ENCODE measurements around the gene PPP4R3A. TPM values are rescaled to one million over a fixed set of nuclear protein-coding genes. Genes with fewer than 3 reads are reported as not detected.

Gene PPP4R3A
- total RNA-seq, 1 experiment from 2014 or later = 124 TPM

DNA sequence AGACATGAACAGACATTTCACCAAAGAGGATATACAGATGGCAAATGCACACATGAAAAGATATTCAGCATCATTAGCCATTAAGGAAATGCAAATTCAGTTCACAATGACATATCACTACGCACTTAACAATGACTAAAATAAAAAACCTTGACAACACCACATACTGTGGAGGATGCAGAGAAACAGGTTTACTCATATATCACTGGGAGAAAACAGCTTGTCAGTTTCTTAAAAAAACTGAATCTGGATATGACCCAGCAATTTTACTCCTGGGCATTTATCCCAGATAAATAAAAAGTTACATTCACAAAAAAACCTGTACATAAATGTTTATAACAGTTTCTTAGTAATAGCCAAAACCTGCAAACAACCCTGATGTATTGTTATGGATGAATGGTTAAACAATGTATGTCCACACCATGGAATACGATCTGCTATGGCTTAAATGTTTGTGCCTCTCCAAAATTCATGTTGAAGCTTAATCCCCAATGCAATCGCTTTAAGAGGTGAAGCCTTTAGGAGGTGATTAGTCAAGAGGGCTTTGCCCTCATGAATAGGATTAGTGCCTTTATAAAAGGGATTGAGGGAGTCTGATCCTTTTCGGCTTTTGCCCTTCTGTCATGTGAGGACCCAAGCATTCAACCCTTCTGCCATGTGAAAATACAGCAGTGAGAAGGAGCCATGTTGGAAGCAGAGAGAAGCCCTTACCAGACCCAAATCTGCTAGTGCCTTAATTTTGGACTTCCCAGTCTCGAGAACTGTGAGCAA is 36.0 kb upstream of the PPP4R3A start (continued):
- TF ChIP-seq ESRRA (CRISPR knock-in tag; IDR thresholded peaks at IDR 0.05; ENCODE audit: borderline replicate concordance) (no peak), CBFB (CRISPR knock-in tag; IDR thresholded peaks at IDR 0.05; ENCODE audit: low read depth) (no peak), NFATC4 (CRISPR knock-in tag; IDR thresholded peaks at IDR 0.05) (no peak)
- TF ChIP-seq, protein P1, sequence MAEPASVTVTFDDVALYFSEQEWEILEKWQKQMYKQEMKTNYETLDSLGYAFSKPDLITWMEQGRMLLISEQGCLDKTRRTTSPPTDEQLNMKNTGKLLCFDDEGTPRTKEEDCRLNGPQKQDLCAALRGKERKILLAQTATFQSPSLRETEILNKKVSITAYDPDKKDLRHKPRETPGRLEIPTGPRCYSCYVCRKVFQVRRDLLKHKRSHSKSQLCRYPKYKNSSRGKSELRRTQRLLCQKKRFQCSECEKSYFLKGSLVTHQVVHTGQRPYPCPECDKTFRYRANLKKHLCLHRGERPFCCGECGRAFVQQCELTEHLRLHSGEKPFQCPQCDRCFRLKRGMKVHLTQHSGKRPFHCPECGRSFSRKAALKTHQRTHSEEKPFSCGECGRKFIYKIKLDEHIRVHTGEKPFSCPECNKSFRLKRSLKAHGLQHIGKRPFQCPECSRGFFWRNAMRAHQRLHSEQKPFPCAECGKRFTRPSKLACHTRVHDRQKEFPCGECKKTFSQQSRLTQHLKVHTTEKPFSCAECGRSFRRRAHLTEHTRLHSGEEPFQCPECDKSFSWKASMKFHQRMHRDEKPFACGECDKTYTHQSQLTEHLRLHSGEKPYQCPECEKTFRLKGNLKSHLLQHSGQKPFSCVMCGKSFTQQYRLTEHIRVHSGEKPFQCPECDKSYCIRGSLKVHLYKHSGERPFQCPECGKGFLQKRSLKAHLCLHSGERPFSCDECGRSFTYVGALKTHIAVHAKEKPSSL (CRISPR knock-in tag; conservative IDR thresholded peaks at IDR 0.05) = no peak

DNA sequence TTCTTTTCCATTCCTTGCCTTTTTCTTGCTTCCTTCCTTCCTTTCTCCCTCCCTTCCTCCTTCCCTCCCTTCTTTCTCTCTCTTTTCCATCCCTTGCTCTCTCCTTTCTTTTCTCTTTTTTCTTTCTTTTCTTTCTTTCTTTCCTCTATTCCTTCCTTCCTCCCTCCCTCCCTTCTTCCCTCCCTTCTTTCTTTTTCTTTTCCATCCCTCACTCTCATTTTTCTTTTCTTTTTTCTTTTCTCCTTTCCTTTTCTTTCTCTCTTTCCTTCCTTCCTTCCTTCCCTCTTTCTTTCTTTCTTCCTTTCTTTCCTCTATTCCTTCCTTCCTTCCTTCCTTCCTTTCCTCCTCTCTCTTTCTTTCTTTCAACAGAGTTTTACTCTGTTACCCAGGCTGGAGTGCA is 35.1 kb upstream of the PPP4R3A start:
- POLR2A ChIA-PET = no interaction called here
- CTCF ChIA-PET = interaction anchor here (1.3 kb wide), 1 partner anchor 452 kb away, joined by 3 read pairs; no protein-coding TSS in a partner anchor
- ATAC-seq = no peak

DNA sequence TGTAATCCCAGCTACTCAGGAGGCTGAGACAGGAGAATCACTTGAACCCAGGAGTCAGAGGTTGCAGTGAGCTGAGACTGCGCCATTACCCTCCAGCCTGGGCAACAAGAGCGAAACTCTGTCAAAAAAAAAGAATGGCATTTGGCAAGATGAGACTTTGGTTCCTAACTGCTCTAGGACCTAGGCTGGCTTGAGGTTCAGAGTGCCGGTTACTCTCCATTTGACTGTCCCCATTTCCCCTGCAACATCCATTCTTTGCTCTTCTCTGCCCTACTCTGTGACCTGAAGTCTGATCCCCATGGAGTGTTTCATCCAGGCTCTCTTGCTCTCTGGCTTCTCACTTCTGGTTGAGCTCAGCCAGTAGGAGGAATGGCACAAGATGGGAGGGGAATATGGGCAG is 26.2 kb upstream of the PPP4R3A start:
- Mint-ChIP-seq H3K36me3 (peaks cover 5% of the 10 kb centered on the region; the same call in 1 of the 2 replicates), H3K4me3 (no peak overlapping the region), H3K4me1 (no peaks in the 10 kb centered on the region), H3K27me3 (ENCODE audit: low read depth) (peaks cover 8% of the 10 kb centered on the region), H3K27ac (no peak overlapping the region), H3K9me3 (peaks cover 32% of the 10 kb centered on the region)
- DNase-seq (ENCODE audit: low spot score) = no peak
- ATAC-seq = no peak
- POLR2A ChIA-PET = no interaction called here
- CTCF ChIA-PET = no interaction called here
- TF ChIP-seq, protein P2, sequence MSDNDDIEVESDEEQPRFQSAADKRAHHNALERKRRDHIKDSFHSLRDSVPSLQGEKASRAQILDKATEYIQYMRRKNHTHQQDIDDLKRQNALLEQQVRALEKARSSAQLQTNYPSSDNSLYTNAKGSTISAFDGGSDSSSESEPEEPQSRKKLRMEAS (CRISPR knock-in tag; IDR thresholded peaks at IDR 0.05) = no peak
- TF ChIP-seq ZNF423 (CRISPR knock-in tag; IDR thresholded peaks at IDR 0.05) (no peak), ESRRA (CRISPR knock-in tag; IDR thresholded peaks at IDR 0.05; ENCODE audit: borderline replicate concordance) (no peak), JAZF1 (CRISPR knock-in tag; IDR thresholded peaks at IDR 0.05) (no peak), ZNF396 (CRISPR knock-in tag; IDR thresholded peaks at IDR 0.05; ENCODE audit: borderline replicate concordance) (no peak), IRF2 (CRISPR knock-in tag; IDR thresholded peaks at IDR 0.05; ENCODE audit: borderline replicate concordance, low read depth) (no peak), NR1H2 (CRISPR knock-in tag; IDR thresholded peaks at IDR 0.05) (no peak), ZNF232 (CRISPR knock-in tag; IDR thresholded peaks at IDR 0.05) (no peak), ATF1 (CRISPR knock-in tag; IDR thresholded peaks at IDR 0.05) (no peak), TEAD4 (CRISPR knock-in tag; IDR thresholded peaks at IDR 0.05) (no peak), ZBTB21 (CRISPR knock-in tag; IDR thresholded peaks at IDR 0.05; ENCODE audit: borderline replicate concordance) (no peak), FOXJ3 (CRISPR knock-in tag; IDR thresholded peaks at IDR 0.05; ENCODE audit: borderline replicate concordance) (no peak)
- TF ChIP-seq, protein P3, sequence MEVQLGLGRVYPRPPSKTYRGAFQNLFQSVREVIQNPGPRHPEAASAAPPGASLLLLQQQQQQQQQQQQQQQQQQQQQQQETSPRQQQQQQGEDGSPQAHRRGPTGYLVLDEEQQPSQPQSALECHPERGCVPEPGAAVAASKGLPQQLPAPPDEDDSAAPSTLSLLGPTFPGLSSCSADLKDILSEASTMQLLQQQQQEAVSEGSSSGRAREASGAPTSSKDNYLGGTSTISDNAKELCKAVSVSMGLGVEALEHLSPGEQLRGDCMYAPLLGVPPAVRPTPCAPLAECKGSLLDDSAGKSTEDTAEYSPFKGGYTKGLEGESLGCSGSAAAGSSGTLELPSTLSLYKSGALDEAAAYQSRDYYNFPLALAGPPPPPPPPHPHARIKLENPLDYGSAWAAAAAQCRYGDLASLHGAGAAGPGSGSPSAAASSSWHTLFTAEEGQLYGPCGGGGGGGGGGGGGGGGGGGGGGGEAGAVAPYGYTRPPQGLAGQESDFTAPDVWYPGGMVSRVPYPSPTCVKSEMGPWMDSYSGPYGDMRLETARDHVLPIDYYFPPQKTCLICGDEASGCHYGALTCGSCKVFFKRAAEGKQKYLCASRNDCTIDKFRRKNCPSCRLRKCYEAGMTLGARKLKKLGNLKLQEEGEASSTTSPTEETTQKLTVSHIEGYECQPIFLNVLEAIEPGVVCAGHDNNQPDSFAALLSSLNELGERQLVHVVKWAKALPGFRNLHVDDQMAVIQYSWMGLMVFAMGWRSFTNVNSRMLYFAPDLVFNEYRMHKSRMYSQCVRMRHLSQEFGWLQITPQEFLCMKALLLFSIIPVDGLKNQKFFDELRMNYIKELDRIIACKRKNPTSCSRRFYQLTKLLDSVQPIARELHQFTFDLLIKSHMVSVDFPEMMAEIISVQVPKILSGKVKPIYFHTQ (CRISPR knock-in tag; IDR thresholded peaks at IDR 0.05) = no peak
- TF ChIP-seq, protein P4, sequence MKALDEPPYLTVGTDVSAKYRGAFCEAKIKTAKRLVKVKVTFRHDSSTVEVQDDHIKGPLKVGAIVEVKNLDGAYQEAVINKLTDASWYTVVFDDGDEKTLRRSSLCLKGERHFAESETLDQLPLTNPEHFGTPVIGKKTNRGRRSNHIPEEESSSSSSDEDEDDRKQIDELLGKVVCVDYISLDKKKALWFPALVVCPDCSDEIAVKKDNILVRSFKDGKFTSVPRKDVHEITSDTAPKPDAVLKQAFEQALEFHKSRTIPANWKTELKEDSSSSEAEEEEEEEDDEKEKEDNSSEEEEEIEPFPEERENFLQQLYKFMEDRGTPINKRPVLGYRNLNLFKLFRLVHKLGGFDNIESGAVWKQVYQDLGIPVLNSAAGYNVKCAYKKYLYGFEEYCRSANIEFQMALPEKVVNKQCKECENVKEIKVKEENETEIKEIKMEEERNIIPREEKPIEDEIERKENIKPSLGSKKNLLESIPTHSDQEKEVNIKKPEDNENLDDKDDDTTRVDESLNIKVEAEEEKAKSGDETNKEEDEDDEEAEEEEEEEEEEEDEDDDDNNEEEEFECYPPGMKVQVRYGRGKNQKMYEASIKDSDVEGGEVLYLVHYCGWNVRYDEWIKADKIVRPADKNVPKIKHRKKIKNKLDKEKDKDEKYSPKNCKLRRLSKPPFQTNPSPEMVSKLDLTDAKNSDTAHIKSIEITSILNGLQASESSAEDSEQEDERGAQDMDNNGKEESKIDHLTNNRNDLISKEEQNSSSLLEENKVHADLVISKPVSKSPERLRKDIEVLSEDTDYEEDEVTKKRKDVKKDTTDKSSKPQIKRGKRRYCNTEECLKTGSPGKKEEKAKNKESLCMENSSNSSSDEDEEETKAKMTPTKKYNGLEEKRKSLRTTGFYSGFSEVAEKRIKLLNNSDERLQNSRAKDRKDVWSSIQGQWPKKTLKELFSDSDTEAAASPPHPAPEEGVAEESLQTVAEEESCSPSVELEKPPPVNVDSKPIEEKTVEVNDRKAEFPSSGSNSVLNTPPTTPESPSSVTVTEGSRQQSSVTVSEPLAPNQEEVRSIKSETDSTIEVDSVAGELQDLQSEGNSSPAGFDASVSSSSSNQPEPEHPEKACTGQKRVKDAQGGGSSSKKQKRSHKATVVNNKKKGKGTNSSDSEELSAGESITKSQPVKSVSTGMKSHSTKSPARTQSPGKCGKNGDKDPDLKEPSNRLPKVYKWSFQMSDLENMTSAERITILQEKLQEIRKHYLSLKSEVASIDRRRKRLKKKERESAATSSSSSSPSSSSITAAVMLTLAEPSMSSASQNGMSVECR (CRISPR knock-in tag; IDR thresholded peaks at IDR 0.05; ENCODE audit: borderline replicate concordance) = no peak

More for the DNA sequence above, 35.1 kb upstream of the PPP4R3A start:
- Mint-ChIP-seq H3K27me3 (ENCODE audit: low read depth) (peaks cover 5% of the 10 kb centered on the region; the same call in 1 of the 2 replicates), H3K27ac (no peak overlapping the region), H3K9me3 (peaks cover 21% of the 10 kb centered on the region), H3K36me3 (peaks cover 5% of the 10 kb centered on the region; the same call in 1 of the 2 replicates), H3K4me3 (no peak overlapping the region), H3K4me1 (no peaks in the 10 kb centered on the region)
- TF ChIP-seq, protein P5, sequence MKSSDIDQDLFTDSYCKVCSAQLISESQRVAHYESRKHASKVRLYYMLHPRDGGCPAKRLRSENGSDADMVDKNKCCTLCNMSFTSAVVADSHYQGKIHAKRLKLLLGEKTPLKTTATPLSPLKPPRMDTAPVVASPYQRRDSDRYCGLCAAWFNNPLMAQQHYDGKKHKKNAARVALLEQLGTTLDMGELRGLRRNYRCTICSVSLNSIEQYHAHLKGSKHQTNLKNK (CRISPR knock-in tag; IDR thresholded peaks at IDR 0.05) = no peak
- no peak for TF ChIP-seq HMGA2 (CRISPR knock-in tag; IDR thresholded peaks at IDR 0.05)
- no peak for TF ChIP-seq JAZF1 (CRISPR knock-in tag; IDR thresholded peaks at IDR 0.05)
- TF ChIP-seq ZNF219 (CRISPR knock-in tag; IDR thresholded peaks at IDR 0.05; ENCODE audit: borderline replicate concordance) = no peak
- TF ChIP-seq, protein P6, sequence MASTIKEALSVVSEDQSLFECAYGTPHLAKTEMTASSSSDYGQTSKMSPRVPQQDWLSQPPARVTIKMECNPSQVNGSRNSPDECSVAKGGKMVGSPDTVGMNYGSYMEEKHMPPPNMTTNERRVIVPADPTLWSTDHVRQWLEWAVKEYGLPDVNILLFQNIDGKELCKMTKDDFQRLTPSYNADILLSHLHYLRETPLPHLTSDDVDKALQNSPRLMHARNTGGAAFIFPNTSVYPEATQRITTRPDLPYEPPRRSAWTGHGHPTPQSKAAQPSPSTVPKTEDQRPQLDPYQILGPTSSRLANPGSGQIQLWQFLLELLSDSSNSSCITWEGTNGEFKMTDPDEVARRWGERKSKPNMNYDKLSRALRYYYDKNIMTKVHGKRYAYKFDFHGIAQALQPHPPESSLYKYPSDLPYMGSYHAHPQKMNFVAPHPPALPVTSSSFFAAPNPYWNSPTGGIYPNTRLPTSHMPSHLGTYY (CRISPR knock-in tag; IDR thresholded peaks at IDR 0.05) = no peak
- DNase-seq (ENCODE audit: low spot score) = no peak
